HCT116 (cell line): ENCODE results near the gene FBP1. TPM values are rescaled to one million over a fixed set of nuclear protein-coding genes. Genes with fewer than 3 reads are reported as not detected.

Experiments
- ATAC-seq: fragments of 200-7000 bp; cut with Tn5 transposase; 2 replicates; pipeline ENCODE4 v1.9.1; 2020; ENCODE audit warnings: mild to moderate bottlenecking, moderate library complexity
- BruUV-seq: library from RNA; stranded (reverse); fragments of 400-500 nt; replicated peaks from 2 replicates; lab custom pipeline; 2021; lab: Mats Ljungman, UMichigan
- CTCF ChIA-PET: fragments of 300-600 bp; sonication (Branson Sonifier 250); formaldehyde crosslinking; loops from one replicate; lab custom pipeline; 2021; ENCODE audit warnings: antibody characterized with exemption; lab: Charles Lee
- POLR2A ChIA-PET: fragments of 300-600, 350-600 bp; sonication (Branson Sonifier 250); formaldehyde crosslinking; loops from one replicate; lab custom pipeline; 2021; ENCODE audit warnings: antibody characterized with exemption; lab: Charles Lee
- RAD21 ChIA-PET, 2 experiments: fragments of 300-600 bp; sonication (Branson Sonifier 250); formaldehyde crosslinking; loops; one replicate each; lab custom pipeline; 2023; ENCODE audit warnings: low total read pairs in 2 of 2; ENCODE audit not compliant: uncharacterized antibody in 2 of 2, unreplicated experiment in 2 of 2, low non-redundant PET in 1 of 2; lab: Charles Lee
- DNase-seq: peaks from one replicate; pipeline ENCODE4 v3.0.0-alpha.2; 2010; ENCODE audit warnings: low read depth, low spot score
- H2AFZ ChIP-seq: fragments of 200-600 bp; shearing (Covaris generic), sonication (generic); 2 replicates; pipeline ENCODE4 v1.6.1; 2017; ENCODE audit warnings: low read depth, mixed run types, mixed read lengths, antibody characterized with exemption, low read length; ENCODE audit not compliant: poor library complexity, severe bottlenecking
- H3K27ac ChIP-seq: 2 replicates; pipeline ENCODE4 v1.5.1; 2012; ENCODE audit warnings: low read depth, low read length
- H3K27me3 ChIP-seq: fragments of 200-600 bp; sonication (generic); 2 replicates; pipeline ENCODE4 v1.6.1; 2016; ENCODE audit warnings: mixed run types, low read length, mixed read lengths; ENCODE audit not compliant: insufficient read depth
- H3K36me3 ChIP-seq, 2 experiments: fragments of 200-500 bp in 1 of 2; fragments of 200-600 bp in 1 of 2; sonication (Bioruptor generic) in 1 of 2; sonication (generic) in 1 of 2; 2 replicates each; pipeline versions ENCODE4 v1.5.1 to v1.6.1; 2014 to 2016; ENCODE audit warnings: low read length in 2 of 2, inconsistent platforms in 1 of 2, mixed read lengths in 1 of 2, mixed run types in 1 of 2; ENCODE audit not compliant: insufficient read depth in 2 of 2, control insufficient read depth in 1 of 2
- H3K4me1 ChIP-seq, 2 experiments: fragments of 200-600 bp in 1 of 2; sonication (generic) in 1 of 2; 2 replicates each; pipeline versions ENCODE4 v1.5.1 to v1.6.1; 2012 to 2017; ENCODE audit warnings: low read length in 2 of 2, inconsistent platforms in 1 of 2, mild to moderate bottlenecking in 1 of 2, mixed read lengths in 1 of 2, mixed run types in 1 of 2, moderate library complexity in 1 of 2; ENCODE audit not compliant: insufficient read depth in 2 of 2, control insufficient read depth in 1 of 2
- H3K4me2 ChIP-seq: fragments of 200-600 bp; sonication (generic); 2 replicates; pipeline ENCODE4 v1.6.1; 2017; ENCODE audit warnings: mixed run types, low read length, mixed read lengths
- H3K4me3 ChIP-seq, 2 experiments: fragments of 200-600 bp in 1 of 2; sonication (generic) in 1 of 2; replicated peaks in 1 of 2; 2 replicates each; pipeline ENCODE4 v1.5.1; 2011 to 2016; ENCODE audit warnings: low read length in 2 of 2, control low read depth in 1 of 2, low read depth in 1 of 2, mild to moderate bottlenecking in 1 of 2, mixed read lengths in 1 of 2, mixed run types in 1 of 2
- H3K79me2 ChIP-seq: fragments of 200-600 bp; sonication (generic); 2 replicates; pipeline ENCODE4 v1.6.1; 2017; ENCODE audit warnings: mild to moderate bottlenecking, mixed run types, low read length, moderate library complexity, mixed read lengths; ENCODE audit not compliant: insufficient read depth
- H3K9ac ChIP-seq: fragments of 200-600 bp; sonication (generic); 2 replicates; pipeline ENCODE4 v1.6.1; 2016; ENCODE audit warnings: low read length, mixed read lengths
- H3K9me2 ChIP-seq: fragments of 200-600 bp; sonication (generic), shearing (Covaris generic); 2 replicates; pipeline ENCODE4 v1.6.1; 2017; ENCODE audit warnings: mixed run types, mild to moderate bottlenecking, moderate library complexity; ENCODE audit not compliant: insufficient read depth
- H3K9me3 ChIP-seq, 2 experiments: fragments of 200-500 bp in 1 of 2; fragments of 200-600 bp in 1 of 2; sonication (Bioruptor generic) in 1 of 2; sonication (generic) in 1 of 2; 2 replicates each; pipeline ENCODE4 v1.6.1; 2014 to 2017; ENCODE audit warnings: low read length in 2 of 2, mixed read lengths in 2 of 2, inconsistent platforms in 1 of 2, low read depth in 1 of 2, mild to moderate bottlenecking in 1 of 2, mixed run types in 1 of 2, moderate library complexity in 1 of 2; ENCODE audit not compliant: control insufficient read depth in 1 of 2, insufficient read depth in 1 of 2
- H4K20me1 ChIP-seq: fragments of 200-600 bp; sonication (generic), shearing (Covaris generic); 2 replicates; pipeline ENCODE4 v1.6.1; 2017; ENCODE audit warnings: mixed run types, mild to moderate bottlenecking, moderate library complexity; ENCODE audit not compliant: insufficient read depth
- CBX3 ChIP-seq: IDR thresholded peaks from 2 replicates; pipeline ENCODE4 v1.6.1; 2012; ENCODE audit warnings: low read depth
- CEBPB ChIP-seq: IDR thresholded peaks from 2 replicates; pipeline ENCODE4 v1.6.1; 2012; ENCODE audit warnings: low read depth
- ELF1 ChIP-seq: IDR thresholded peaks from 2 replicates; pipeline ENCODE4 v1.6.1; 2012; ENCODE audit warnings: low read depth, borderline replicate concordance
- FOSL1 ChIP-seq: IDR thresholded peaks from 2 replicates; pipeline ENCODE4 v1.6.1; 2012; ENCODE audit warnings: low read depth
- JUND ChIP-seq: IDR thresholded peaks from 2 replicates; pipeline ENCODE4 v1.6.1; 2012
- SIN3A ChIP-seq: IDR thresholded peaks from 2 replicates; pipeline ENCODE4 v1.6.1; 2012; ENCODE audit warnings: low read depth
- ZFX ChIP-seq: fragments of 450-650 bp; IDR thresholded peaks from 2 replicates; pipeline ENCODE4 v1.6.1; 2017
- ZNF274 ChIP-seq: fragments of 200-500 bp; sonication (Bioruptor generic); IDR thresholded peaks from 2 replicates; pipeline ENCODE4 v1.6.1; 2014; ENCODE audit warnings: mild to moderate bottlenecking, low read depth, low read length, inconsistent platforms
- intact Hi-C: fragments of 100-400 bp; cut with micrococcal nuclease; formaldehyde crosslinking; loops from 2 replicates; pipeline ENCODE4 v1.10.0; 2022
- total RNA-seq: library from RNA; stranded (reverse); gene quantifications from one replicate; pipeline ENCODE4 v1.2.1, GENCODE V29; 2021; ENCODE audit not compliant: unreplicated experiment
- TF ChIP-seq, protein P1 (sequence below): IDR thresholded peaks from 2 replicates; pipeline ENCODE4 v1.6.1; 2011; ENCODE audit warnings: mild to moderate bottlenecking, low read length, moderate library complexity; ENCODE audit not compliant: insufficient replicate concordance; ENCODE audit errors: extremely low read depth
- TF ChIP-seq, protein P2 (sequence below): IDR thresholded peaks from 2 replicates; pipeline ENCODE4 v1.6.1; 2012
- TF ChIP-seq, protein P3 (sequence below): IDR thresholded peaks from 2 replicates; pipeline ENCODE4 v1.6.1; 2012; ENCODE audit warnings: low read depth

The FBP1 gene
- total RNA-seq, 1 experiment from 2014 or later = 0.42 TPM

DNA sequence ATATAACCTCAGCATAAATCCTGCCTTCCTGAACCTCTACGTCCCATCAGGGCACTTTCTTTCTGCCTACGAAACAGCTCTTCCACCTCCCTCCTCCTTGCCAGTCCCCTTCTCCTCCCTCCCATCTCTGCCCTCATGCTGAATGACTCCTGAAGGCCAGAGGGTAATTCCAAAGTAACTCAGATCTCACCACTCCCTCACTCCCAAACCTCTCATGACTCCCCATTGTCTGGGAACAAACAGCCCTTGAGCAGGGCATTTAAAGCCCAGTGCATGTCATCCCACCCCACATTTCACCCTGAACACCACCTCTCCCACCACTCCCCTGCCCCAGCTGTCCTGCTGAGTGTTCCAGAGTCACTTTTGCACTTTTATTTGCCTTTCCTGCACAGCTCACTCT, 8.9 kb upstream of the FBP1 start (continued):
- TF ChIP-seq, protein P1, sequence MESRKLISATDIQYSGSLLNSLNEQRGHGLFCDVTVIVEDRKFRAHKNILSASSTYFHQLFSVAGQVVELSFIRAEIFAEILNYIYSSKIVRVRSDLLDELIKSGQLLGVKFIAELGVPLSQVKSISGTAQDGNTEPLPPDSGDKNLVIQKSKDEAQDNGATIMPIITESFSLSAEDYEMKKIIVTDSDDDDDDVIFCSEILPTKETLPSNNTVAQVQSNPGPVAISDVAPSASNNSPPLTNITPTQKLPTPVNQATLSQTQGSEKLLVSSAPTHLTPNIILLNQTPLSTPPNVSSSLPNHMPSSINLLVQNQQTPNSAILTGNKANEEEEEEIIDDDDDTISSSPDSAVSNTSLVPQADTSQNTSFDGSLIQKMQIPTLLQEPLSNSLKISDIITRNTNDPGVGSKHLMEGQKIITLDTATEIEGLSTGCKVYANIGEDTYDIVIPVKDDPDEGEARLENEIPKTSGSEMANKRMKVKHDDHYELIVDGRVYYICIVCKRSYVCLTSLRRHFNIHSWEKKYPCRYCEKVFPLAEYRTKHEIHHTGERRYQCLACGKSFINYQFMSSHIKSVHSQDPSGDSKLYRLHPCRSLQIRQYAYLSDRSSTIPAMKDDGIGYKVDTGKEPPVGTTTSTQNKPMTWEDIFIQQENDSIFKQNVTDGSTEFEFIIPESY = no peak
- TF ChIP-seq JUND (no peak), CEBPB (no peak)

DNA sequence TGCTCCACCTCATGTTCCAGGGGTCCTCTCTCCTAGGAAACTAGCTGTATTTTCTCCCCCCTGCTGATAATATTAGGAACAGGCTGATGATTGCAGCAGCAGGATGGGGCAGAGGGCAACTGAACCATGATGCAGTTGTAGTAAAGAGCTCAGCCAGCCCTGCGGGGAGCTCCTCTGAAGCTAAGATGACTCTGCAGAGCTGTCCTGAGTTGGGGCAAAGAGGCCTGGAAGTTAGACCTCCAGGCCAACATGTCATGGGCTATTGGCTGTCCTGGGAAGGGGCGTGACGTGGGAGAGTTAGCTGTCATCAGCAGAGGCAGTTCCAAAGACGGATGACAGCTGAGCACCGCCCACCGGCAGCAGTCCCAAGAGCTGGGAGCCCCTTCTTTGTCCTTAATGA, 6.6 kb upstream of the FBP1 start:
- POLR2A ChIA-PET = no interaction called here
- intact Hi-C loops = no loop called here
- no peaks in the 10 kb centered on the region for H3K27me3 ChIP-seq
- no peaks in the 10 kb centered on the region for H3K9me2 ChIP-seq
- no peak overlapping the region for H3K4me3 ChIP-seq
- RAD21 ChIA-PET = no interaction called here
- H3K79me2 ChIP-seq = no peaks in the 10 kb centered on the region
- no peak overlapping the region for H3K27ac ChIP-seq
- H3K4me2 ChIP-seq = no peak overlapping the region
- H2AFZ ChIP-seq = no peak overlapping the region
- H3K9ac ChIP-seq = no peak overlapping the region
- TF ChIP-seq CEBPB (no peak), ELF1 (no peak)
- TF ChIP-seq, all 23 proteins: peak for 0
- BruUV-seq = no TSS peak
- Histone ChIP-seq H3K4me1 (peaks cover 0 to 17% of the 10 kb centered on the region in 2 experiments; a peak in 2 of 4 replicates), H3K9me3 (no peaks in the 10 kb centered on the region), H3K36me3 (no peaks in the 10 kb centered on the region), H4K20me1 (no peaks in the 10 kb centered on the region)
- ATAC-seq = no peak
- DNase-seq = no peak
- CTCF ChIA-PET = no interaction called here

DNA sequence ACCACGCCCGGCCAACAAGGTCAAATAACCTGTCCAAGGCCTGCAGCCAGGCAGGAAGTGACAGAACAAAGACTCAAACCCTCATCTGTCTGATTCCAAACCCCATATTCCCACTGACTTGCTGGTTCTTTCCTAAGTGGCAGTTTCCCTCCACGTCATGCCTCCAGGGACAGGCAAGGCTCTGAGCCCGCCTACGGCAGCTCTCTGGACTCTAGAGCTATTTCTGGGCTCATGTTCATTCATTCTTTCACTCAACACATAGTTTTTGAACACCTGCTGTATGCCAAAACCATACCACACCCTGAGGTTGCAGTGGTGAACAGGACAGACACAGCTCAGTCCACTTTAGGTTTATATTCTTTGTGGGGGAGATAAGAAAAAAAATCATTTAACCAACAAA, 5.2 kb upstream of the FBP1 start:
- Histone ChIP-seq H3K27ac (no peak overlapping the region), H3K4me2 (no peak overlapping the region), H3K9me2 (no peaks in the 10 kb centered on the region), H3K27me3 (no peaks in the 10 kb centered on the region), H3K4me1 (peaks cover 0 to 12% of the 10 kb centered on the region in 2 experiments; a peak in 2 of 4 replicates), H3K9ac (no peak overlapping the region), H3K9me3 (no peaks in the 10 kb centered on the region), H4K20me1 (no peaks in the 10 kb centered on the region), H3K36me3 (no peaks in the 10 kb centered on the region), H3K4me3 (no peak overlapping the region), H3K79me2 (no peaks in the 10 kb centered on the region), H2AFZ (no peak overlapping the region)
- no peak for ATAC-seq
- CTCF ChIA-PET = no interaction called here
- no TSS peak for BruUV-seq
- intact Hi-C loops = no loop called here
- RAD21 ChIA-PET = no interaction called here
- POLR2A ChIA-PET = no interaction called here
- DNase-seq = no peak
- TF ChIP-seq ZNF274 (no peak), SIN3A (no peak), FOSL1 (no peak), ZFX (no peak), CBX3 (no peak)
- TF ChIP-seq, protein P1 = no peak
- TF ChIP-seq, protein P2, sequence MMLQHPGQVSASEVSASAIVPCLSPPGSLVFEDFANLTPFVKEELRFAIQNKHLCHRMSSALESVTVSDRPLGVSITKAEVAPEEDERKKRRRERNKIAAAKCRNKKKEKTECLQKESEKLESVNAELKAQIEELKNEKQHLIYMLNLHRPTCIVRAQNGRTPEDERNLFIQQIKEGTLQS = no peak
- TF ChIP-seq, protein P3, sequence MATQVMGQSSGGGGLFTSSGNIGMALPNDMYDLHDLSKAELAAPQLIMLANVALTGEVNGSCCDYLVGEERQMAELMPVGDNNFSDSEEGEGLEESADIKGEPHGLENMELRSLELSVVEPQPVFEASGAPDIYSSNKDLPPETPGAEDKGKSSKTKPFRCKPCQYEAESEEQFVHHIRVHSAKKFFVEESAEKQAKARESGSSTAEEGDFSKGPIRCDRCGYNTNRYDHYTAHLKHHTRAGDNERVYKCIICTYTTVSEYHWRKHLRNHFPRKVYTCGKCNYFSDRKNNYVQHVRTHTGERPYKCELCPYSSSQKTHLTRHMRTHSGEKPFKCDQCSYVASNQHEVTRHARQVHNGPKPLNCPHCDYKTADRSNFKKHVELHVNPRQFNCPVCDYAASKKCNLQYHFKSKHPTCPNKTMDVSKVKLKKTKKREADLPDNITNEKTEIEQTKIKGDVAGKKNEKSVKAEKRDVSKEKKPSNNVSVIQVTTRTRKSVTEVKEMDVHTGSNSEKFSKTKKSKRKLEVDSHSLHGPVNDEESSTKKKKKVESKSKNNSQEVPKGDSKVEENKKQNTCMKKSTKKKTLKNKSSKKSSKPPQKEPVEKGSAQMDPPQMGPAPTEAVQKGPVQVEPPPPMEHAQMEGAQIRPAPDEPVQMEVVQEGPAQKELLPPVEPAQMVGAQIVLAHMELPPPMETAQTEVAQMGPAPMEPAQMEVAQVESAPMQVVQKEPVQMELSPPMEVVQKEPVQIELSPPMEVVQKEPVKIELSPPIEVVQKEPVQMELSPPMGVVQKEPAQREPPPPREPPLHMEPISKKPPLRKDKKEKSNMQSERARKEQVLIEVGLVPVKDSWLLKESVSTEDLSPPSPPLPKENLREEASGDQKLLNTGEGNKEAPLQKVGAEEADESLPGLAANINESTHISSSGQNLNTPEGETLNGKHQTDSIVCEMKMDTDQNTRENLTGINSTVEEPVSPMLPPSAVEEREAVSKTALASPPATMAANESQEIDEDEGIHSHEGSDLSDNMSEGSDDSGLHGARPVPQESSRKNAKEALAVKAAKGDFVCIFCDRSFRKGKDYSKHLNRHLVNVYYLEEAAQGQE = no peak
